Suprapubic skin (tissue), 3 donors: ENCODE measurements around the gene FAM120B.

Experiments used
- CTCF ChIP-seq, 2 donors: fragments of 200-600 bp in 1 of 2; fragments of 450-650 bp in 1 of 2; sonication (generic) in 1 of 2; IDR thresholded peaks; one replicate each; pipeline ENCODE4 v1.5.1; 2016 to 2019; ENCODE audit warnings: antibody characterized with exemption in 2 of 2, mild to moderate bottlenecking in 1 of 2, moderate library complexity in 1 of 2
- EP300 ChIP-seq: sonication (generic); formaldehyde crosslinking; IDR thresholded peaks from one replicate; pipeline ENCODE4 v1.6.1; 2017; ENCODE audit warnings: antibody characterized with exemption

DNA sequence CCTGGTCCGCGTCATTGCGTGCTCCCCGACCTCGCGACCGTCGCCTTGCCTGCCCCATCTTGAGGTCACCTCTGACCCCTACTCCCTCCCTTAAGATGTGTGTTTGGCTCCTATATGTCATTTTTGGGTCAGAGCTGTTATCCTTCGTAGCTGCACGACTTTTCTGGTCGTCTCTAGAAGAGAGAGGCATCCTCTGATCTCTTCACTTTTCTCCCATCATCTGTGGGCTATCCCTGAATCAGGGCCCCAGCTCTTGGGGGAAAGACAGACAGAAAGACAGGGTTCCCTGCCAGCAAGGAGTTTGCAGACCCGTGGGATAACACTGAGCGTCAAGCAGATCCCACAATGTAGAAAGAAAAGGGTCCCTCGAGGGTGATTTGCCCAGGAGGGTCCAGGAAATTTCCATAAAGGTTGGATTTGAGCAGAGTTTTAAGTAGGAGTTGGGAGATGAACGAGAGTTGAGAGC, 555 bp downstream of the FAM120B start:
- TF ChIP-seq EP300 (no peak), CTCF (IDR thresholded peaks at IDR 0.05) (no peak)
